ENCODE measurements around the gene WNT4. TPM values are rescaled to one million over a fixed set of nuclear protein-coding genes. Genes with fewer than 3 reads are reported as not detected.

Gene WNT4
- total RNA-seq, 2 experiments from 2014 or later, result not detected

GRCh38 chr1:22154626-22155025, 11.7 kb upstream of the WNT4 start:
- Mint-ChIP-seq H3K27me3 (peaks cover 16% of the 10 kb centered on the region), H3K4me1 (no peaks in the 10 kb centered on the region), H3K9me3 (no peaks in the 10 kb centered on the region), H3K27ac (no peak overlapping the region), H3K36me3 (ENCODE audit: low read depth) (no peaks in the 10 kb centered on the region), H3K4me3 (no peak overlapping the region)
- CTCF ChIA-PET, result no interaction called here
- DNase-seq, result no peak
- POLR2A ChIA-PET, result no interaction called here

- no peak overlapping the region for H3K4me3 Mint-ChIP-seq
- no peak overlapping the region for H3K27ac Mint-ChIP-seq
- no peak for DNase-seq
- no peaks in the 10 kb centered on the region for H3K9me3 Mint-ChIP-seq
- H3K27me3 Mint-ChIP-seq, result peaks cover 22% of the 10 kb centered on the region
- H3K4me1 Mint-ChIP-seq, result no peaks in the 10 kb centered on the region
- H3K36me3 Mint-ChIP-seq (ENCODE audit: low read depth), result no peaks in the 10 kb centered on the region
- ChIA-PET POLR2A (no interaction called here), CTCF (interaction anchor here (1.5 kb wide), 1 partner anchor 103 kb away, joined by 3 read pairs; no protein-coding TSS in a partner anchor)
Observed at GRCh38 chr1:22153660-22154437, 11.0 kb upstream of the WNT4 start.

- no peaks in the 10 kb centered on the region for H3K9me3 Mint-ChIP-seq
- CTCF ChIA-PET, result no interaction called here
- no peak for DNase-seq
- no peak overlapping the region for H3K27ac Mint-ChIP-seq
- H3K4me3 Mint-ChIP-seq, result no peak overlapping the region
- H3K27me3 Mint-ChIP-seq, result peaks cover 42% of the 10 kb centered on the region
- POLR2A ChIA-PET, result no interaction called here
- no peaks in the 10 kb centered on the region for H3K4me1 Mint-ChIP-seq
- H3K36me3 Mint-ChIP-seq (ENCODE audit: low read depth), result no peaks in the 10 kb centered on the region
Observed at GRCh38 chr1:22150923-22151322, 8.0 kb upstream of the WNT4 start.

GRCh38 chr1:22142315-22143064, 407 bp downstream of the WNT4 start:
- no peak for DNase-seq
- no peaks in the 10 kb centered on the region for H3K36me3 Mint-ChIP-seq (ENCODE audit: low read depth)
- POLR2A ChIA-PET, result no interaction called here
- CTCF ChIA-PET, result interaction anchor here (1.5 kb wide), 1 partner anchor 103 kb away, joined by 3 read pairs; no protein-coding TSS in a partner anchor
- peaks cover 50% of the 10 kb centered on the region for H3K27me3 Mint-ChIP-seq
- no peak overlapping the region for H3K4me3 Mint-ChIP-seq
- no peak overlapping the region for H3K27ac Mint-ChIP-seq
- no peaks in the 10 kb centered on the region for H3K9me3 Mint-ChIP-seq
- peaks cover 6% of the 10 kb centered on the region for H3K4me1 Mint-ChIP-seq

GRCh38 chr1:22141554-22142314, 1.2 kb downstream of the WNT4 start:
- Mint-ChIP-seq H3K27me3 (peaks cover 49% of the 10 kb centered on the region), H3K9me3 (no peaks in the 10 kb centered on the region), H3K4me1 (peaks cover 6% of the 10 kb centered on the region), H3K27ac (no peak overlapping the region), H3K36me3 (ENCODE audit: low read depth) (no peaks in the 10 kb centered on the region), H3K4me3 (no peak overlapping the region)
- no peak for DNase-seq
- ChIA-PET CTCF (interaction anchor here (0.5 to 1.6 kb wide), 4 partner anchors 103 to 1711 kb away, joined by 3 read pairs; no protein-coding TSS in a partner anchor), POLR2A (no interaction called here)

- Mint-ChIP-seq H3K36me3 (ENCODE audit: low read depth) (no peaks in the 10 kb centered on the region), H3K9me3 (no peaks in the 10 kb centered on the region), H3K4me1 (peaks cover 6% of the 10 kb centered on the region), H3K27me3 (peaks cover 42% of the 10 kb centered on the region), H3K27ac (no peak overlapping the region), H3K4me3 (no peak overlapping the region)
- DNase-seq, result no peak
- ChIA-PET POLR2A (no interaction called here), CTCF (interaction anchor here (1.5 to 1.6 kb wide), 2 partner anchors 19 to 505 kb away, joined by 3 to 4 read pairs; no protein-coding TSS in a partner anchor)
Observed at GRCh38 chr1:22140694-22141093, 2.2 kb downstream of the WNT4 start.

GRCh38 chr1:22139817-22140216, 3.1 kb downstream of the WNT4 start:
- CTCF ChIA-PET, result interaction anchor here (1.5 kb wide), 1 partner anchor 18 kb away, joined by 4 read pairs; no protein-coding TSS in a partner anchor

GRCh38 chr1:22139066-22139594, 3.8 kb downstream of the WNT4 start:
- Mint-ChIP-seq H3K4me1 (peaks cover 6% of the 10 kb centered on the region), H3K27ac (no peak overlapping the region), H3K27me3 (peaks cover 31% of the 10 kb centered on the region), H3K36me3 (ENCODE audit: low read depth) (no peaks in the 10 kb centered on the region), H3K4me3 (no peak overlapping the region), H3K9me3 (no peaks in the 10 kb centered on the region)
- ChIA-PET CTCF (interaction anchor here (0.7 kb wide), 1 partner anchor 298 kb away, joined by 3 read pairs; no protein-coding TSS in a partner anchor), POLR2A (interaction anchor here (0.5 kb wide), 1 partner anchor 277 kb away, joined by 3 read pairs; no protein-coding TSS in a partner anchor)
- DNase-seq, result no peak

More at GRCh38 chr1:22139817-22140216, 3.1 kb downstream of the WNT4 start:
- Mint-ChIP-seq H3K27me3 (peaks cover 37% of the 10 kb centered on the region), H3K4me3 (no peak overlapping the region), H3K4me1 (peaks cover 6% of the 10 kb centered on the region), H3K9me3 (no peaks in the 10 kb centered on the region), H3K36me3 (ENCODE audit: low read depth) (no peaks in the 10 kb centered on the region), H3K27ac (no peak overlapping the region)
- DNase-seq, result no peak
- POLR2A ChIA-PET, result no interaction called here

GRCh38 chr1:22137004-22137720, 5.7 kb downstream of the WNT4 start:
- Mint-ChIP-seq H3K4me1 (no peaks in the 10 kb centered on the region), H3K4me3 (no peak overlapping the region), H3K27ac (no peak overlapping the region), H3K9me3 (no peaks in the 10 kb centered on the region), H3K27me3 (peaks cover 24% of the 10 kb centered on the region), H3K36me3 (ENCODE audit: low read depth) (no peaks in the 10 kb centered on the region)
- ChIA-PET CTCF (interaction anchor here (1.3 kb wide), 1 partner anchor 15 kb away, joined by 3 read pairs; no protein-coding TSS in a partner anchor), POLR2A (no interaction called here)
- no peak for DNase-seq

- Mint-ChIP-seq H3K4me1 (no peaks in the 10 kb centered on the region), H3K4me3 (no peak overlapping the region), H3K9me3 (no peaks in the 10 kb centered on the region), H3K27me3 (peaks cover 4% of the 10 kb centered on the region), H3K27ac (no peak overlapping the region), H3K36me3 (ENCODE audit: low read depth) (no peaks in the 10 kb centered on the region)
- no peak for DNase-seq
- POLR2A ChIA-PET, result no interaction called here
- CTCF ChIA-PET, result no interaction called here
Observed at GRCh38 chr1:22133931-22134324, 9.0 kb downstream of the WNT4 start.

- Mint-ChIP-seq H3K36me3 (ENCODE audit: low read depth) (no peaks in the 10 kb centered on the region), H3K4me1 (no peaks in the 10 kb centered on the region)
Observed at GRCh38 chr1:22133247-22133930, 9.5 kb downstream of the WNT4 start.

More at GRCh38 chr1:22133247-22133930, 9.5 kb downstream of the WNT4 start:
- POLR2A ChIA-PET, result no interaction called here
- Mint-ChIP-seq H3K27me3 (peaks cover 3% of the 10 kb centered on the region), H3K27ac (no peak overlapping the region), H3K4me3 (no peak overlapping the region), H3K9me3 (no peaks in the 10 kb centered on the region)
- no peak for DNase-seq
- CTCF ChIA-PET, result no interaction called here
